K562 (cell line): ENCODE measurements around the gene EOLA1.
"Not testable (repeated sequence)": the region's sequence is repeated elsewhere in the genome, so short reads cannot be mapped to it uniquely, and the experiment has no call there.

Experiments used
- SP1 ChIP-seq: sonication (generic); formaldehyde crosslinking; IDR thresholded peaks from 2 replicates; pipeline ENCODE4 v1.8.1; 2022; ENCODE audit warnings: mild to moderate bottlenecking, missing genetic modification reagents
- TF ChIP-seq, protein P1 (sequence below), 3 experiments: IDR thresholded peaks in 2 of 3; conservative IDR thresholded peaks in 1 of 3; 2 replicates each; pipeline ENCODE4 v1.5.1; 2011 to 2012; ENCODE audit warnings: low read length in 3 of 3, mild to moderate bottlenecking in 3 of 3, control low read depth in 2 of 3, improper control_type of control experiment in 1 of 3, inconsistent platforms in 1 of 3, low read depth in 1 of 3, mixed read lengths in 1 of 3, moderate library complexity in 1 of 3; ENCODE audit not compliant: insufficient read depth in 2 of 3
- TF ChIP-seq, protein P2 (sequence below), 2 experiments: fragments of 200-800 bp in 1 of 2; sonication (Bioruptor generic) in 1 of 2; sonication (generic) in 1 of 2; formaldehyde crosslinking in 1 of 2; IDR thresholded peaks in 1 of 2; conservative IDR thresholded peaks in 1 of 2; 2 replicates each; pipeline versions ENCODE4 v1.5.0 to v1.6.1; 2016 to 2020; ENCODE audit warnings: missing compliant biosample characterization in 1 of 2, missing genetic modification characterization in 1 of 2, missing genetic modification reagents in 1 of 2

DNA sequence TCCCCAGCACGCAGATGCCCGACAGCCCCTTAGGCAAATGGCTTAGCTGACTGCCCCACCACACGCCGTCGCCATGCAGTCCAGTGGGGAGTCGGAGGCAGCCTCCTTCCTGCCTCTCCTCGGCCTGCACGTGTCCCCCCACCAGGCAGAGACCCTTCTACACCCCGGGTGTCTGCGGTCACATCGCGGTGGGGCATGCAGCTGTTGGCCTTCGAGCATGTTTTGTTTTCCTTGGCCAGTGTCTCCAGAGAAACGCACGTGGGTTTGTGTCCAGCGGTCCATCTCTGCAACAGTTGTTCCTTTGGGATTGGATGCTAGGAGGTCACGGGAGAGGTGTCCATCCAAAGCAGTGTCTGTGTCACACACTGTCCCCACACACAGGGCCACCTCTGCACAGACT, 54.4 kb downstream of the EOLA1 start, which contains the start of gene HSFX2:
- TF ChIP-seq, protein P1, sequence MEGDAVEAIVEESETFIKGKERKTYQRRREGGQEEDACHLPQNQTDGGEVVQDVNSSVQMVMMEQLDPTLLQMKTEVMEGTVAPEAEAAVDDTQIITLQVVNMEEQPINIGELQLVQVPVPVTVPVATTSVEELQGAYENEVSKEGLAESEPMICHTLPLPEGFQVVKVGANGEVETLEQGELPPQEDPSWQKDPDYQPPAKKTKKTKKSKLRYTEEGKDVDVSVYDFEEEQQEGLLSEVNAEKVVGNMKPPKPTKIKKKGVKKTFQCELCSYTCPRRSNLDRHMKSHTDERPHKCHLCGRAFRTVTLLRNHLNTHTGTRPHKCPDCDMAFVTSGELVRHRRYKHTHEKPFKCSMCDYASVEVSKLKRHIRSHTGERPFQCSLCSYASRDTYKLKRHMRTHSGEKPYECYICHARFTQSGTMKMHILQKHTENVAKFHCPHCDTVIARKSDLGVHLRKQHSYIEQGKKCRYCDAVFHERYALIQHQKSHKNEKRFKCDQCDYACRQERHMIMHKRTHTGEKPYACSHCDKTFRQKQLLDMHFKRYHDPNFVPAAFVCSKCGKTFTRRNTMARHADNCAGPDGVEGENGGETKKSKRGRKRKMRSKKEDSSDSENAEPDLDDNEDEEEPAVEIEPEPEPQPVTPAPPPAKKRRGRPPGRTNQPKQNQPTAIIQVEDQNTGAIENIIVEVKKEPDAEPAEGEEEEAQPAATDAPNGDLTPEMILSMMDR (IDR thresholded peaks at IDR 0.05 in 2 of 3, conservative IDR thresholded peaks at IDR 0.05 in 1 of 3; ENCODE audit: insufficient read depth in 2 of 3, low read depth in 1 of 3, low read length in 3 of 3), result not testable (repeated sequence)
- TF ChIP-seq SP1 (CRISPR knock-in tag), result not testable (repeated sequence)
- TF ChIP-seq, protein P2, sequence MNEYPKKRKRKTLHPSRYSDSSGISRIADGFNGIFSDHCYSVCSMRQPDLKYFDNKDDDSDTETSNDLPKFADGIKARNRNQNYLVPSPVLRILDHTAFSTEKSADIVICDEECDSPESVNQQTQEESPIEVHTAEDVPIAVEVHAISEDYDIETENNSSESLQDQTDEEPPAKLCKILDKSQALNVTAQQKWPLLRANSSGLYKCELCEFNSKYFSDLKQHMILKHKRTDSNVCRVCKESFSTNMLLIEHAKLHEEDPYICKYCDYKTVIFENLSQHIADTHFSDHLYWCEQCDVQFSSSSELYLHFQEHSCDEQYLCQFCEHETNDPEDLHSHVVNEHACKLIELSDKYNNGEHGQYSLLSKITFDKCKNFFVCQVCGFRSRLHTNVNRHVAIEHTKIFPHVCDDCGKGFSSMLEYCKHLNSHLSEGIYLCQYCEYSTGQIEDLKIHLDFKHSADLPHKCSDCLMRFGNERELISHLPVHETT (CRISPR knock-in tag; conservative IDR thresholded peaks at IDR 0.05 in 1 of 2, IDR thresholded peaks at IDR 0.05 in 1 of 2), result not testable (repeated sequence)
